GM23248 (cell line): ENCODE results near the gene CAMK2D.

ENCODE experiments used
- EZH2 ChIP-seq: fragments of 200-600 bp; sonication (generic); IDR thresholded peaks from 2 replicates; pipeline ENCODE4 v1.6.1; 2018; ENCODE audit warnings: antibody characterized with exemption, mild to moderate bottlenecking; ENCODE audit not compliant: insufficient read depth, poor library complexity, severe bottlenecking
- EZH2phosphoT487 ChIP-seq: fragments of 200-600 bp; sonication (generic); IDR thresholded peaks from 2 replicates; pipeline ENCODE4 v1.6.1; 2018; ENCODE audit warnings: antibody characterized with exemption, moderate library complexity, mild to moderate bottlenecking, low read depth; ENCODE audit not compliant: insufficient read depth

- TF ChIP-seq EZH2 (no peak), EZH2phosphoT487 (no peak)
These were observed 82.9 kb downstream of the CAMK2D start for GRCh38 chr4:113678641-113679040.
